Choroid plexus epithelial cell (primary cell): Measurements from ENCODE around the gene TLNRD1.

ENCODE experiments used
- DNase-seq: peaks from one replicate; pipeline ENCODE4 v3.0.0-alpha.2; 2010; ENCODE audit warnings: low read depth
- H3K4me3 ChIP-seq: 2 replicates; pipeline ENCODE4 v1.5.1; 2011; ENCODE audit warnings: low read depth, mild to moderate bottlenecking, control low read depth, low read length, moderate library complexity
- CTCF ChIP-seq: conservative IDR thresholded peaks from 2 replicates; pipeline ENCODE4 v1.5.1; 2011; ENCODE audit warnings: low read depth, mild to moderate bottlenecking, control low read depth, inconsistent platforms, low read length, moderate library complexity

The TLNRD1 gene

DNA sequence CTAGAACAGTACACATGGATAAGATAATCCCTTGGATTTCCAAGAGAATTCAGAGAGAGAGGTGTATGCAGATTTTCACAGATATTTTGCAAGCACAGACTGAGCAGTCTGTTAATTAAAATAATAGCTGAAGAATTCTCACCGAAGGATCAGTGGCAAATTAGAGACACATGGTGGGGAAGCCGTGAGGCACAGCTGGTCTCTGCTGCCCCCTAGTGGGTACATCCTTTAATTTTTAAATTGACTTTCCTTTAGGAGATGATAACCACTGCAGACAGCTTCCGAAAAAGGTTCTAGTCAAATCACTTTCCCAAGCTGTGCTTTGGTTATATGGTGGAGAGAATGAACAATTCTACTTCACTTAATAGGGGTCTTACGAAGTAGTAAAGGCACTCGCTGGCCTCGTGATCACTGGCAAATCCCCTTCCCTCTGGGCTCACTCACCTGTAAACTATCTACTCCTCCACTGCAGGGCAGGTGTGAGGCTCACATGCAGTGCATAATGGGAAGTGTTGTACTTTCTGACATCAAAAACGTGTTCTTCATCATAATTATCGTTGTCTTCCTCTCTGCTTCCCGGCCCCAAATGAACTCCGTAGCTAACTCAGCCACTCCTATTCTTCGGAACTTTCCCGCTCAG, 30.6 kb upstream of the TLNRD1 start:
- TF ChIP-seq CTCF = peak; percentile 86
- peak; percentile 74 for DNase-seq
- H3K4me3 ChIP-seq = no peak overlapping the region

DNA sequence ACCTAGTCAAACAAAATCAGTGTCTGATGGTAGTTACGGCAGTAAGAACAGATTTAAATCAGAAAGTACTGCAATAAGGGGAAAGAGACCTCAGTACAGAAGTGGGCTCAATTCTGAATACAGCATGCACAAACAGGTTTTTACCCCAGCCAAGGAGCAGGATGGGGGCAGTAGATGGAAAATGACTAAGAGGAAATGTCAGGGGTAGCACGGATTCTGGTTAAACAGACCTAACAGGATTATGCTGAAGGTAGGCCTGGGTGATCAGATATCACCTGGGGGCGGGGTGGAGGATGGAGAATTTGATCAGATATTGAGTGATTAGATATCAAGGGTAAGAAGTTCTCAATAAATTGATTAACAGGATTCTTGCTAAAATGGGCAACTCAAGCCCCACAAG, 30.1 kb upstream of the TLNRD1 start:
- H3K4me3 ChIP-seq = no peak overlapping the region
- no peak for TF ChIP-seq CTCF
- DNase-seq = no peak

- H3K4me3 ChIP-seq = no peak overlapping the region
- no peak for TF ChIP-seq CTCF
- no peak for DNase-seq
These were observed 29.6 kb upstream of the TLNRD1 start for GRCh38 chr15:80971143-80971542.

GRCh38 chr15:80972276-80972675, 28.4 kb upstream of the TLNRD1 start:
- TF ChIP-seq CTCF = no peak
- H3K4me3 ChIP-seq = no peak overlapping the region
- DNase-seq = no peak

DNA sequence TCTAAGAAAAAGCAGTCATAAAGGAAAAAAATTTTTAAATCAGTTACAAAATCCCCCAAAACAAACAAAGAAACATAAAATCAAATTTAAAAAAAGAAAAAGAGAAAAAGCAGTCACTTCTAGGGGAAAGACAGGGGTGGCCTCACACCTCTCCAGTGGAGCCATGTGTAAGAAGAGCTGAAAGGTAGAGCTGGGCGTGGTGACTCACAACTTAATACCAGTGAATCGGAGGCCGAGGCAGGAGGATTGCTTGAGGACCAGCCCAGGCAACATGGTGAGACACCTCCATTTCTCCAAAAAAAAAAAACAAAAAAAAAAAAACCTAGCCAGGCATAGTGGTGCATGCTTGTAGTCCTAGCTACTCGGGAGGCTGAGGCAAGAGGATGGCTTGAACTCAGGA, 25.8 kb upstream of the TLNRD1 start:
- DNase-seq = no peak
- no peak overlapping the region for H3K4me3 ChIP-seq
- TF ChIP-seq CTCF = no peak

DNA sequence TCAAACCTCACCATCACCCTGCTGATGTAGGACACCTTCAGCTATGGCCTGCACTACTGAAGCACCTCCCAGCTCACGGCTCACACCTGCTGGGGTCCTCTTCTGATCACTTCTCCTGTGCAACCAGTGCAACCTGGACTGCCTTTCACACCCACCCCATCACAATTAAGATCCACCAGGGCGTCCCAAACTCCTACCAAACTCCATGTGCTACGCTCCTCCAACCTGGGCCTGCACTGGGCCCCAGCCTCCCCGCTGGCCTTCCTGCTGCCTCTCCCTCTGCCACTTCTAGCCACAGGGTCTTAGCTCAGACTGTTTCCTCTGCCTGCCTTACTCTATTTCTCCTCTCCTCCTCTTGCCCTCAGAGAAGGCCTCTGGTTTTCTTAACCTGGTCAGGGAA, 23.9 kb upstream of the TLNRD1 start:
- DNase-seq = no peak
- no peak overlapping the region for H3K4me3 ChIP-seq
- no peak for TF ChIP-seq CTCF

GRCh38 chr15:80977627-80978036, 23.1 kb upstream of the TLNRD1 start:
- no peak overlapping the region for H3K4me3 ChIP-seq
- peak; percentile 74 for DNase-seq
- TF ChIP-seq CTCF = peak; percentile 81
